NCI-H187 treated with DMSO at 0.1 percent for 48 hours (cell line): ENCODE data around the gene SH3BGRL.
"Not testable (repeated sequence)": the region's sequence is repeated elsewhere in the genome, so short reads cannot be mapped to it uniquely, and the experiment has no call there.

Source experiments
- DNase-seq: peaks from one replicate; lab custom pipeline; 2025; lab: John Stamatoyannopoulos, UW

SH3BGRL gene

GRCh38 chrX:81259714-81260395, 58.0 kb downstream of the SH3BGRL start:
- DNase-seq, result no peak

GRCh38 chrX:81261576-81261975, 59.7 kb downstream of the SH3BGRL start:
- no peak for DNase-seq

GRCh38 chrX:81263059-81263458, 61.2 kb downstream of the SH3BGRL start:
- no peak for DNase-seq

GRCh38 chrX:81278616-81279015, 76.7 kb downstream of the SH3BGRL start:
- DNase-seq, result no peak

- no peak for DNase-seq
Measured at GRCh38 chrX:81280148-81280547, 78.2 kb downstream of the SH3BGRL start.

- no peak for DNase-seq
Measured at GRCh38 chrX:81286075-81286474, 84.2 kb downstream of the SH3BGRL start.

GRCh38 chrX:81286608-81287007, 84.7 kb downstream of the SH3BGRL start:
- DNase-seq, result no peak

GRCh38 chrX:81291996-81292395, 90.1 kb downstream of the SH3BGRL start:
- DNase-seq, result no peak

GRCh38 chrX:81294101-81294500, 92.2 kb downstream of the SH3BGRL start:
- DNase-seq, result no peak

- DNase-seq, result no peak
Measured at GRCh38 chrX:81301877-81302276, 100.0 kb downstream of the SH3BGRL start.

- no peak for DNase-seq
Measured at GRCh38 chrX:81304563-81304962, 102.7 kb downstream of the SH3BGRL start.

- DNase-seq, result no peak
Measured at GRCh38 chrX:81305240-81305639, 103.3 kb downstream of the SH3BGRL start.

GRCh38 chrX:81308086-81308829, 106.4 kb downstream of the SH3BGRL start:
- DNase-seq, result no peak

GRCh38 chrX:81316163-81316562, 114.3 kb downstream of the SH3BGRL start:
- no peak for DNase-seq

- DNase-seq, result not testable (repeated sequence)
Measured at GRCh38 chrX:81331653-81332052, 129.8 kb downstream of the SH3BGRL start.

- DNase-seq, result no peak
Measured at GRCh38 chrX:81336455-81337152, 134.7 kb downstream of the SH3BGRL start.

- no peak for DNase-seq
Measured at GRCh38 chrX:81337805-81338204, 135.9 kb downstream of the SH3BGRL start.

- no peak for DNase-seq
Measured at GRCh38 chrX:81338924-81339323, 137.0 kb downstream of the SH3BGRL start.

GRCh38 chrX:81345296-81345695, 143.4 kb downstream of the SH3BGRL start:
- not testable (repeated sequence) for DNase-seq
